Measurements from ENCODE around the gene CAMK2G.

DNA sequence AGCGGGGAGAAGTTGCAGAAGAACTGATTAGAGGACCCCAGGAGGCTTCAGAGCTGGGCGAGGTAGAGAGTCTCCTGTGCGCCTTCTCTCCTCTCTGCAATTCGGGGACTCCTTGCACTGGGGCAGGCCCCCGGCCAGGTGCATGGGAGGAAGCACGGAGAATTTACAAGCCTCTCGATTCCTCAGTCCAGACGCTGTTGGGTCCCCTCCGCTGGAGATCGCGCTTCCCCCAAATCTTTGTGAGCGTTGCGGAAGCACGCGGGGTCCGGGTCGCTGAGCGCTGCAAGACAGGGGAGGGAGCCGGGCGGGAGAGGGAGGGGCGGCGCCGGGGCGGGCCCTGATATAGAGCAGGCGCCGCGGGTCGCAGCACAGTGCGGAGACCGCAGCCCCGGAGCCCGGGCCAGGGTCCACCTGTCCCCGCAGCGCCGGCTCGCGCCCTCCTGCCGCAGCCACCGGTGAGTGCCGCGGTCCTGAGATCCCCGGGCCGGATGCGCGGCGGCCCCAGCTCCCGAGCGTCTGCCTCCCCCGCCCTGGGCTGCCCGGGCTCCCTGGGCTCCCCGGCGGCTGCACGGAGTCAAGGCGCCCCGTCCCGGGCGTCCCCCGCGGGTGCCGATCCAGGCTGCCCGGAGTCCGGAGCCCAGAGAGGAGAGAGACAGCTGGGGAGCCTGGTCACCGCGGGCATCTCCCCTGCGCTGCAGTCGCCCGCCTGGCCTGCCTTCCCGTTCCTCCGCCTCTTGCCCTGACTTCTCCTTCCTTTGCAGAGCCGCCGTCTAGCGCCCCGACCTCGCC lies 36.6 kb upstream of the CAMK2G start, which contains the start of gene PLAU:
- TF ChIP-seq, protein P1, sequence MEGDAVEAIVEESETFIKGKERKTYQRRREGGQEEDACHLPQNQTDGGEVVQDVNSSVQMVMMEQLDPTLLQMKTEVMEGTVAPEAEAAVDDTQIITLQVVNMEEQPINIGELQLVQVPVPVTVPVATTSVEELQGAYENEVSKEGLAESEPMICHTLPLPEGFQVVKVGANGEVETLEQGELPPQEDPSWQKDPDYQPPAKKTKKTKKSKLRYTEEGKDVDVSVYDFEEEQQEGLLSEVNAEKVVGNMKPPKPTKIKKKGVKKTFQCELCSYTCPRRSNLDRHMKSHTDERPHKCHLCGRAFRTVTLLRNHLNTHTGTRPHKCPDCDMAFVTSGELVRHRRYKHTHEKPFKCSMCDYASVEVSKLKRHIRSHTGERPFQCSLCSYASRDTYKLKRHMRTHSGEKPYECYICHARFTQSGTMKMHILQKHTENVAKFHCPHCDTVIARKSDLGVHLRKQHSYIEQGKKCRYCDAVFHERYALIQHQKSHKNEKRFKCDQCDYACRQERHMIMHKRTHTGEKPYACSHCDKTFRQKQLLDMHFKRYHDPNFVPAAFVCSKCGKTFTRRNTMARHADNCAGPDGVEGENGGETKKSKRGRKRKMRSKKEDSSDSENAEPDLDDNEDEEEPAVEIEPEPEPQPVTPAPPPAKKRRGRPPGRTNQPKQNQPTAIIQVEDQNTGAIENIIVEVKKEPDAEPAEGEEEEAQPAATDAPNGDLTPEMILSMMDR (IDR thresholded peaks at IDR 0.05) = no peak
- TF ChIP-seq POLR2A (IDR thresholded peaks at IDR 0.05) (peak in 1 of 2 donors; percentile 19), POLR2AphosphoS5 (IDR thresholded peaks at IDR 0.05; ENCODE audit: insufficient read depth in 1 of 2, low read depth in 1 of 2) (no peak)

All from vagina (tissue), 2 donors.